Testis (tissue), 3 donors: ENCODE data around the gene MTUS2. TPM values are rescaled to one million over a fixed set of nuclear protein-coding genes. Genes with fewer than 3 reads are reported as not detected.

ENCODE experiments used
- DNase-seq: peaks from one replicate; pipeline ENCODE4 v3.0.0-alpha.2; 2019
- H3K27ac ChIP-seq, 2 donors: fragments of 200-600 bp; sonication (generic); one replicate each; pipeline ENCODE4 v1.5.1; 2019
- H3K27me3 ChIP-seq: fragments of 200-600 bp; sonication (generic); one replicate; pipeline ENCODE4 v1.5.1; 2019
- H3K36me3 ChIP-seq: fragments of 200-600 bp; sonication (generic); one replicate; pipeline ENCODE4 v1.5.1; 2017; ENCODE audit warnings: low read depth; ENCODE audit errors: missing control alignments
- H3K4me1 ChIP-seq: fragments of 200-600 bp; sonication (generic); one replicate; pipeline ENCODE4 v1.5.1; 2019
- H3K4me3 ChIP-seq, 2 donors: fragments of 200-600 bp; sonication (generic); one replicate each; pipeline ENCODE4 v1.5.1; 2017 to 2019
- H3K9me3 ChIP-seq: fragments of 200-600 bp; sonication (generic); one replicate; pipeline ENCODE4 v1.5.1; 2017
- CTCF ChIP-seq, 3 experiments: fragments of 450-650 bp in 2 of 3; fragments of 200-600 bp in 1 of 3; sonication (generic) in 1 of 3; IDR thresholded peaks; one replicate each; pipeline ENCODE4 v1.5.1; 2016 to 2019; ENCODE audit warnings: antibody characterized with exemption in 3 of 3, mild to moderate bottlenecking in 2 of 3, moderate library complexity in 1 of 3
- POLR2A ChIP-seq: fragments of 450-650 bp; IDR thresholded peaks from one replicate; pipeline ENCODE4 v1.6.1; 2017; ENCODE audit warnings: antibody characterized with exemption, mild to moderate bottlenecking, moderate library complexity
- WGBS, 2 donors: methylation state at CpG; one replicate each; pipeline ENCODE4 v1.1.5; 2018; 5-methylcytosine and 5-hydroxymethylcytosine counted together
- intact Hi-C: fragments of 100-400 bp; cut with DNase I; formaldehyde crosslinking; loops from one replicate; pipeline ENCODE4 v1.15.1; 2023; ENCODE audit warnings: low total_unique reads
- polyA plus RNA-seq: library from polyadenylated mRNA; stranded (reverse); fragments of 350-450 nt; fragmentation: Illumina TruSeq; extraction: RNeasy Lipid Tissue Mini Kit (QIAGEN cat#74804); gene quantifications from one replicate; pipeline ENCODE4 v1.2.3, GENCODE V29; 2014; ENCODE audit warnings: low read depth, low replicate concordance; ENCODE audit not compliant: insufficient read depth
- total RNA-seq, 2 donors: library from RNA; depleted of rRNA; stranded (reverse); fragments of >200 nt; gene quantifications; one replicate each; pipeline ENCODE4 v1.2.3, GENCODE V29; 2016

The MTUS2 gene
- total and polyA plus RNA-seq, 3 donors from 2014 or later: 2.1 to 9.2 (median 8.3) TPM

GRCh38 chr13:29521336-29521735 is 701.2 kb downstream of the MTUS2 start:
- no peaks in the 10 kb centered on the region for H3K27me3 ChIP-seq
- H3K9me3 ChIP-seq: no peaks in the 10 kb centered on the region
- DNase-seq: no peak
- H3K27ac ChIP-seq: no peak overlapping the region
- 96% methylated on average over 14 of the region's 14 CpGs for WGBS, 2 donors
- intact Hi-C loops: no loop called here
- no peaks in the 10 kb centered on the region for H3K4me1 ChIP-seq
- H3K4me3 ChIP-seq: no peak overlapping the region
- TF ChIP-seq POLR2A (no peak), CTCF (IDR thresholded peaks at IDR 0.05) (no peak)
- no peaks in the 10 kb centered on the region for H3K36me3 ChIP-seq

GRCh38 chr13:29522044-29522685 is 702.0 kb downstream of the MTUS2 start:
- no peaks in the 10 kb centered on the region for H3K4me1 ChIP-seq
- DNase-seq: no peak
- H3K36me3 ChIP-seq: no peaks in the 10 kb centered on the region
- no peak overlapping the region for H3K27ac ChIP-seq
- H3K9me3 ChIP-seq: no peaks in the 10 kb centered on the region
- 90 to 93% methylated on average over 16 of the region's 16 CpGs for WGBS, 2 donors
- TF ChIP-seq POLR2A (no peak), CTCF (IDR thresholded peaks at IDR 0.05) (no peak)
- intact Hi-C loops: no loop called here
- no peaks in the 10 kb centered on the region for H3K27me3 ChIP-seq
- H3K4me3 ChIP-seq: no peak overlapping the region

GRCh38 chr13:29523199-29523961 is 703.2 kb downstream of the MTUS2 start:
- TF ChIP-seq POLR2A (no peak), CTCF (IDR thresholded peaks at IDR 0.05) (no peak)
- WGBS, 2 donors: 88 to 96% methylated on average over 14 to 23 of the region's 23 CpGs
- Histone ChIP-seq H3K9me3 (no peaks in the 10 kb centered on the region), H3K4me3 (no peak overlapping the region), H3K36me3 (no peaks in the 10 kb centered on the region), H3K27me3 (no peaks in the 10 kb centered on the region), H3K27ac (no peak overlapping the region), H3K4me1 (no peaks in the 10 kb centered on the region)
- DNase-seq: no peak
- intact Hi-C loops: no loop called here

- H3K9me3 ChIP-seq: no peaks in the 10 kb centered on the region
- intact Hi-C loops: no loop called here
- H3K4me1 ChIP-seq: no peaks in the 10 kb centered on the region
- H3K36me3 ChIP-seq: no peaks in the 10 kb centered on the region
- no peak overlapping the region for H3K27ac ChIP-seq
- H3K27me3 ChIP-seq: no peaks in the 10 kb centered on the region
- no peak for DNase-seq
- 89 to 91% methylated on average over 15 to 16 of the region's 17 CpGs for WGBS, 2 donors
- H3K4me3 ChIP-seq: no peak overlapping the region
- TF ChIP-seq POLR2A: no peak
- TF ChIP-seq CTCF (IDR thresholded peaks at IDR 0.05): no peak
These were observed 704.0 kb downstream of the MTUS2 start for GRCh38 chr13:29524176-29524575.
